CD14-positive monocyte (primary cell): Measurements from ENCODE around the gene FKBP6. TPM values are rescaled to one million over a fixed set of nuclear protein-coding genes. Genes with fewer than 3 reads are reported as not detected.

Experiments used
- DNase-seq, 3 donors: peaks; one replicate each; pipeline ENCODE4 v3.0.0-alpha.2; 2011 to 2022
- H2AFZ ChIP-seq: 2 replicates; pipeline ENCODE4 v1.6.0; 2012; ENCODE audit warnings: mild to moderate bottlenecking, low read depth, low read length, inconsistent platforms; ENCODE audit not compliant: insufficient read depth, poor library complexity, severe bottlenecking
- H3K27ac ChIP-seq, 2 donors: 1 replicate in 1 of 2; 2 replicates in 1 of 2; pipeline ENCODE4 v1.5.1; 2012 to 2013; ENCODE audit warnings: low read length in 2 of 2, control low read depth in 1 of 2, inconsistent platforms in 1 of 2, low read depth in 1 of 2, mild to moderate bottlenecking in 1 of 2
- H3K27me3 ChIP-seq, 2 donors: one replicate each; pipeline versions ENCODE4 v1.6.0 to v1.6.1; 2011 to 2013; ENCODE audit warnings: low read length in 2 of 2; ENCODE audit not compliant: control insufficient read depth in 2 of 2, insufficient read depth in 2 of 2
- H3K36me3 ChIP-seq, 2 donors: replicated peaks in 1 of 2; 1 replicate in 1 of 2; 2 replicates in 1 of 2; pipeline versions ENCODE4 v1.5.1 to v1.6.1; 2012 to 2013; ENCODE audit warnings: low read length in 2 of 2, control low read depth in 1 of 2, inconsistent platforms in 1 of 2, mild to moderate bottlenecking in 1 of 2; ENCODE audit not compliant: insufficient read depth in 2 of 2, control insufficient read depth in 1 of 2
- H3K4me1 ChIP-seq, 2 donors: 1 replicate in 1 of 2; 2 replicates in 1 of 2; pipeline versions ENCODE4 v1.5.1 to v1.6.1; 2012 to 2013; ENCODE audit warnings: low read length in 2 of 2, control low read depth in 1 of 2, inconsistent platforms in 1 of 2, mild to moderate bottlenecking in 1 of 2, moderate library complexity in 1 of 2; ENCODE audit not compliant: insufficient read depth in 2 of 2, control insufficient read depth in 1 of 2
- H3K4me2 ChIP-seq: replicated peaks from 2 replicates; pipeline ENCODE3; 2012; ENCODE audit warnings: low read length, moderate library complexity, mild to moderate bottlenecking; ENCODE audit not compliant: poor library complexity, severe bottlenecking; ENCODE audit errors: extremely low read depth
- H3K4me3 ChIP-seq, 3 experiments: fragments of 200-600 bp in 1 of 3; sonication (generic) in 1 of 3; replicated peaks in 1 of 3; 1 replicate in 2 of 3; 2 replicates in 1 of 3; pipeline ENCODE4 v1.5.1; 2011 to 2013; ENCODE audit warnings: low read length in 3 of 3, mild to moderate bottlenecking in 3 of 3, control low read depth in 2 of 3, low read depth in 2 of 3, inconsistent platforms in 1 of 3, moderate library complexity in 1 of 3
- H3K79me2 ChIP-seq: 2 replicates; pipeline ENCODE4 v1.6.0; 2012; ENCODE audit warnings: mild to moderate bottlenecking, control low read depth, inconsistent platforms, low read length, moderate library complexity; ENCODE audit not compliant: insufficient read depth
- H3K9ac ChIP-seq: 2 replicates; pipeline ENCODE4 v1.6.0; 2017; ENCODE audit warnings: low read length, mild to moderate bottlenecking; ENCODE audit not compliant: insufficient read depth, poor library complexity, severe bottlenecking
- H3K9me3 ChIP-seq, 2 donors: replicated peaks in 1 of 2; 1 replicate in 1 of 2; 2 replicates in 1 of 2; pipeline versions ENCODE4 v1.5.1 to v1.6.1; 2012 to 2013; ENCODE audit warnings: low read length in 2 of 2, control low read depth in 1 of 2; ENCODE audit not compliant: control insufficient read depth in 1 of 2, insufficient read depth in 1 of 2
- H4K20me1 ChIP-seq: 2 replicates; pipeline ENCODE4 v1.6.0; 2012; ENCODE audit warnings: mild to moderate bottlenecking, low read length, control low read depth, moderate library complexity; ENCODE audit not compliant: insufficient read depth
- H3K27ac Mint-ChIP-seq, 7 donors: one replicate each; pipeline ENCODE4 v1.8.0; 2020; ENCODE audit warnings: mild to moderate bottlenecking in 7 of 7, mixed read lengths in 7 of 7, moderate library complexity in 6 of 7, inconsistent platforms in 2 of 7
- H3K27me3 Mint-ChIP-seq, 3 donors: one replicate each; pipeline ENCODE4 v1.8.0; 2021 to 2022; ENCODE audit warnings: low read depth in 3 of 3, mild to moderate bottlenecking in 3 of 3, mixed read lengths in 3 of 3, moderate library complexity in 3 of 3, inconsistent platforms in 1 of 3
- H3K36me3 Mint-ChIP-seq, 2 donors: one replicate each; pipeline ENCODE4 v1.8.0; 2020; ENCODE audit warnings: mixed read lengths in 2 of 2, inconsistent platforms in 1 of 2, mild to moderate bottlenecking in 1 of 2
- H3K4me1 Mint-ChIP-seq: one replicate; pipeline ENCODE4 v1.8.0; 2020; ENCODE audit warnings: mild to moderate bottlenecking, mixed read lengths
- H3K4me3 Mint-ChIP-seq, 2 donors: one replicate each; pipeline ENCODE4 v1.8.0; 2020; ENCODE audit warnings: mild to moderate bottlenecking in 2 of 2, mixed read lengths in 2 of 2, moderate library complexity in 1 of 2
- H3K9me3 Mint-ChIP-seq, 7 donors: one replicate each; pipeline ENCODE4 v1.8.0; 2020 to 2022; ENCODE audit warnings: mixed read lengths in 7 of 7, mild to moderate bottlenecking in 6 of 7, moderate library complexity in 6 of 7, inconsistent platforms in 2 of 7
- CTCF ChIP-seq: fragments of 200-600 bp; IDR thresholded peaks from one replicate; pipeline ENCODE4 v1.8.0; 2022; ENCODE audit warnings: antibody characterized with exemption, mild to moderate bottlenecking
- WGBS: methylation state at CpG from one replicate; pipeline ENCODE4 v1.1.5; 2013; ENCODE audit warnings: missing lambda C conversion rate; ENCODE audit not compliant: insufficient coverage; 5-methylcytosine and 5-hydroxymethylcytosine counted together
- intact Hi-C, 2 donors: fragments of 100-400 bp; cut with micrococcal nuclease; formaldehyde crosslinking; loops; one replicate each; pipeline versions ENCODE4 v1.15.0 to v1.15.1; 2023
- polyA plus RNA-seq, 3 donors: library from polyadenylated mRNA; depleted of rRNA in 1 of 3; unstranded in 2 of 3; stranded (reverse) in 1 of 3; fragments of 300-500 nt in 2 of 3; fragments of >200 nt in 1 of 3; fragmentation: Illumina TruSeq in 2 of 3; gene quantifications; 1 replicate in 2 of 3; 2 replicates in 1 of 3; pipeline ENCODE4 v1.2.3, GENCODE V29; 2012 to 2021

The FKBP6 gene
- polyA plus RNA-seq, 3 donors: 0.17 TPM; not detected in 2

GRCh38 chr7:73356159-73356558 lies 28.2 kb downstream of the FKBP6 start:
- Histone ChIP-seq H3K9me3 (peaks cover 0 to 8% of the 10 kb centered on the region in 2 donors), H3K27ac (no peak overlapping the region), H2AFZ (no peak overlapping the region), H3K4me1 (peaks cover 9 to 15% of the 10 kb centered on the region in 2 donors), H3K79me2 (no peaks in the 10 kb centered on the region), H3K4me3 (no peak overlapping the region), H3K4me2 (no peak overlapping the region), H3K27me3 (no peaks in the 10 kb centered on the region), H3K36me3 (no peaks in the 10 kb centered on the region), H4K20me1 (no peaks in the 10 kb centered on the region), H3K9ac (no peak overlapping the region)
- intact Hi-C loops: no loop called here
- Mint-ChIP-seq H3K4me3 (no peak overlapping the region), H3K4me1 (peaks cover 15% of the 10 kb centered on the region), H3K9me3 (peaks cover 6 to 16% (median 8%) of the 10 kb centered on the region in 7 donors), H3K27me3 (peaks cover 4 to 6% (median 5%) of the 10 kb centered on the region in 3 donors), H3K27ac (no peak overlapping the region), H3K36me3 (no peaks in the 10 kb centered on the region)
- 88% methylated on average over 1 of the region's 5 CpGs for WGBS
- no peak for TF ChIP-seq CTCF
- DNase-seq: no peak

- Histone ChIP-seq H4K20me1 (no peaks in the 10 kb centered on the region), H3K9ac (peak overlapping the region; percentile 58), H2AFZ (peak overlapping the region; percentile 88), H3K27me3 (no peaks in the 10 kb centered on the region), H3K4me3 (peak overlapping the region in 2 of 3 experiments; percentile 53 to 70), H3K36me3 (no peaks in the 10 kb centered on the region), H3K27ac (peak overlapping the region; percentile 69 to 76), H3K4me1 (peaks cover 9 to 15% of the 10 kb centered on the region in 2 donors), H3K79me2 (no peaks in the 10 kb centered on the region), H3K9me3 (no peaks in the 10 kb centered on the region), H3K4me2 (peak overlapping the region; percentile 72)
- Mint-ChIP-seq H3K9me3 (peaks cover 0 to 3% (median 0%) of the 10 kb centered on the region in 7 donors), H3K36me3 (no peaks in the 10 kb centered on the region), H3K27ac (peak overlapping the region in 4 of 7 donors; percentile 46 to 97 (median 88)), H3K27me3 (peaks cover 4 to 8% (median 4%) of the 10 kb centered on the region in 3 donors), H3K4me3 (peak overlapping the region; percentile 82 to 92), H3K4me1 (peaks cover 19% of the 10 kb centered on the region)
- intact Hi-C loops: no loop called here
- WGBS: 82% methylated on average over 15 of the region's 21 CpGs
- DNase-seq: no peak
- TF ChIP-seq CTCF: no peak
These were observed 30.8 kb downstream of the FKBP6 start for GRCh38 chr7:73358590-73359275.
